ENCODE results near the gene CCNE1.
"Not testable (repeated sequence)": the region's sequence is repeated elsewhere in the genome, so short reads cannot be mapped to it uniquely, and the experiment has no call there.

The CCNE1 gene

GRCh38 chr19:29817316-29817715, 5.5 kb downstream of the CCNE1 start:
- Mint-ChIP-seq H3K27me3 (no peaks in the 10 kb centered on the region), H3K4me1 (ENCODE audit: low read depth) (peaks cover 7% of the 10 kb centered on the region), H3K27ac (no peak overlapping the region), H3K4me3 (no peak overlapping the region), H3K9me3 (ENCODE audit: low read depth) (no peaks in the 10 kb centered on the region), H3K36me3 (peaks cover 22% of the 10 kb centered on the region)

- peaks cover 2% of the 10 kb centered on the region for H3K4me1 Mint-ChIP-seq (ENCODE audit: low read depth)
- H3K27me3 Mint-ChIP-seq = no peaks in the 10 kb centered on the region
- H3K4me3 Mint-ChIP-seq = no peak overlapping the region
- H3K9me3 Mint-ChIP-seq (ENCODE audit: low read depth) = no peaks in the 10 kb centered on the region
- H3K36me3 Mint-ChIP-seq = peaks cover 22% of the 10 kb centered on the region
- no peak overlapping the region for H3K27ac Mint-ChIP-seq
These were observed 7.5 kb downstream of the CCNE1 start for GRCh38 chr19:29819300-29819699.

- H3K36me3 Mint-ChIP-seq = peaks cover 19% of the 10 kb centered on the region
- H3K4me3 Mint-ChIP-seq = no peak overlapping the region
These were observed 8.2 kb downstream of the CCNE1 start for GRCh38 chr19:29819986-29820385.

GRCh38 chr19:29823581-29824330, 12.0 kb downstream of the CCNE1 start:
- Mint-ChIP-seq H3K27ac (no peak overlapping the region), H3K4me1 (ENCODE audit: low read depth) (no peaks in the 10 kb centered on the region), H3K4me3 (no peak overlapping the region), H3K27me3 (no peaks in the 10 kb centered on the region), H3K36me3 (peaks cover 13% of the 10 kb centered on the region), H3K9me3 (ENCODE audit: low read depth) (no peaks in the 10 kb centered on the region)

More at GRCh38 chr19:29819986-29820385, 8.2 kb downstream of the CCNE1 start:
- H3K27me3 Mint-ChIP-seq = no peaks in the 10 kb centered on the region
- no peaks in the 10 kb centered on the region for H3K9me3 Mint-ChIP-seq (ENCODE audit: low read depth)
- H3K4me1 Mint-ChIP-seq (ENCODE audit: low read depth) = no peaks in the 10 kb centered on the region
- no peak overlapping the region for H3K27ac Mint-ChIP-seq

- H3K27me3 Mint-ChIP-seq; H3K9me3 Mint-ChIP-seq (ENCODE audit: low read depth); H3K4me1 Mint-ChIP-seq (ENCODE audit: low read depth); H3K4me3 Mint-ChIP-seq; H3K27ac Mint-ChIP-seq: not testable (repeated sequence)
- H3K36me3 Mint-ChIP-seq = peaks cover 10% of the 10 kb centered on the region
These were observed 13.5 kb downstream of the CCNE1 start for GRCh38 chr19:29825263-29825662.

GRCh38 chr19:29831041-29831548, 19.3 kb downstream of the CCNE1 start:
- Mint-ChIP-seq H3K27me3 (no peaks in the 10 kb centered on the region), H3K4me1 (ENCODE audit: low read depth) (peaks cover 48% of the 10 kb centered on the region), H3K4me3 (peak overlapping the region; percentile 83)

GRCh38 chr19:29831686-29832085, 19.9 kb downstream of the CCNE1 start:
- Mint-ChIP-seq H3K9me3 (ENCODE audit: low read depth) (no peaks in the 10 kb centered on the region), H3K4me3 (peak overlapping the region; percentile 83), H3K27ac (peak overlapping the region; percentile 93), H3K36me3 (no peaks in the 10 kb centered on the region), H3K27me3 (no peaks in the 10 kb centered on the region), H3K4me1 (ENCODE audit: low read depth) (peaks cover 53% of the 10 kb centered on the region)

More at GRCh38 chr19:29831041-29831548, 19.3 kb downstream of the CCNE1 start:
- H3K36me3 Mint-ChIP-seq = no peaks in the 10 kb centered on the region
- peak overlapping the region; percentile 93 for H3K27ac Mint-ChIP-seq
- H3K9me3 Mint-ChIP-seq (ENCODE audit: low read depth) = no peaks in the 10 kb centered on the region

- no peaks in the 10 kb centered on the region for H3K27me3 Mint-ChIP-seq
- H3K36me3 Mint-ChIP-seq = no peaks in the 10 kb centered on the region
- H3K4me3 Mint-ChIP-seq = no peak overlapping the region
- H3K27ac Mint-ChIP-seq = peak overlapping the region; percentile 78
- no peaks in the 10 kb centered on the region for H3K9me3 Mint-ChIP-seq (ENCODE audit: low read depth)
- peaks cover 64% of the 10 kb centered on the region for H3K4me1 Mint-ChIP-seq (ENCODE audit: low read depth)
These were observed 21.0 kb downstream of the CCNE1 start for GRCh38 chr19:29832801-29833200.

GRCh38 chr19:29833614-29834261, 21.9 kb downstream of the CCNE1 start:
- Mint-ChIP-seq H3K36me3 (no peaks in the 10 kb centered on the region), H3K27me3 (no peaks in the 10 kb centered on the region), H3K4me3 (no peak overlapping the region), H3K27ac (peak overlapping the region; percentile 58), H3K9me3 (ENCODE audit: low read depth) (no peaks in the 10 kb centered on the region), H3K4me1 (ENCODE audit: low read depth) (peaks cover 70% of the 10 kb centered on the region)

- H3K36me3 Mint-ChIP-seq = no peaks in the 10 kb centered on the region
- H3K9me3 Mint-ChIP-seq (ENCODE audit: low read depth) = no peaks in the 10 kb centered on the region
- peaks cover 65% of the 10 kb centered on the region for H3K4me1 Mint-ChIP-seq (ENCODE audit: low read depth)
- H3K27ac Mint-ChIP-seq = peak overlapping the region; percentile 86
- no peaks in the 10 kb centered on the region for H3K27me3 Mint-ChIP-seq
- no peak overlapping the region for H3K4me3 Mint-ChIP-seq
These were observed 23.4 kb downstream of the CCNE1 start for GRCh38 chr19:29834991-29835846.

GRCh38 chr19:29836409-29836825, 24.6 kb downstream of the CCNE1 start:
- peak overlapping the region; percentile 99 for H3K27ac Mint-ChIP-seq
- no peaks in the 10 kb centered on the region for H3K36me3 Mint-ChIP-seq
- peaks cover 53% of the 10 kb centered on the region for H3K4me1 Mint-ChIP-seq (ENCODE audit: low read depth)
- no peaks in the 10 kb centered on the region for H3K9me3 Mint-ChIP-seq (ENCODE audit: low read depth)
- H3K27me3 Mint-ChIP-seq = no peaks in the 10 kb centered on the region
- H3K4me3 Mint-ChIP-seq = peak overlapping the region; percentile 27

GRCh38 chr19:29837448-29837981, 25.7 kb downstream of the CCNE1 start:
- Mint-ChIP-seq H3K9me3 (ENCODE audit: low read depth) (no peaks in the 10 kb centered on the region), H3K27me3 (no peaks in the 10 kb centered on the region), H3K4me3 (peak overlapping the region; percentile 76), H3K4me1 (ENCODE audit: low read depth) (peaks cover 47% of the 10 kb centered on the region), H3K36me3 (no peaks in the 10 kb centered on the region), H3K27ac (peak overlapping the region; percentile 99)

GRCh38 chr19:29837996-29838395, 26.2 kb downstream of the CCNE1 start:
- Mint-ChIP-seq H3K9me3 (ENCODE audit: low read depth) (no peaks in the 10 kb centered on the region), H3K4me1 (ENCODE audit: low read depth) (peaks cover 44% of the 10 kb centered on the region), H3K4me3 (no peak overlapping the region), H3K27me3 (no peaks in the 10 kb centered on the region), H3K36me3 (no peaks in the 10 kb centered on the region), H3K27ac (peak overlapping the region; percentile 99)

- no peaks in the 10 kb centered on the region for H3K27me3 Mint-ChIP-seq
- H3K4me1 Mint-ChIP-seq (ENCODE audit: low read depth) = peaks cover 30% of the 10 kb centered on the region
- no peak overlapping the region for H3K27ac Mint-ChIP-seq
- H3K4me3 Mint-ChIP-seq = no peak overlapping the region
- H3K36me3 Mint-ChIP-seq = no peaks in the 10 kb centered on the region
- no peaks in the 10 kb centered on the region for H3K9me3 Mint-ChIP-seq (ENCODE audit: low read depth)
These were observed 28.5 kb downstream of the CCNE1 start for GRCh38 chr19:29840066-29840950.
